HG02588 (cell line): ENCODE results near the gene ASB6.
"Not testable (repeated sequence)": the region's sequence is repeated elsewhere in the genome, so short reads cannot be mapped to it uniquely, and the experiment has no call there.

Source experiments
- ATAC-seq: cut with Tn5 transposase; IDR thresholded peaks from one replicate; pipeline ENCODE4 v1.9.1; 2021; ENCODE audit warnings: mild to moderate bottlenecking, moderate library complexity; ENCODE audit not compliant: unreplicated experiment

The ASB6 gene

DNA sequence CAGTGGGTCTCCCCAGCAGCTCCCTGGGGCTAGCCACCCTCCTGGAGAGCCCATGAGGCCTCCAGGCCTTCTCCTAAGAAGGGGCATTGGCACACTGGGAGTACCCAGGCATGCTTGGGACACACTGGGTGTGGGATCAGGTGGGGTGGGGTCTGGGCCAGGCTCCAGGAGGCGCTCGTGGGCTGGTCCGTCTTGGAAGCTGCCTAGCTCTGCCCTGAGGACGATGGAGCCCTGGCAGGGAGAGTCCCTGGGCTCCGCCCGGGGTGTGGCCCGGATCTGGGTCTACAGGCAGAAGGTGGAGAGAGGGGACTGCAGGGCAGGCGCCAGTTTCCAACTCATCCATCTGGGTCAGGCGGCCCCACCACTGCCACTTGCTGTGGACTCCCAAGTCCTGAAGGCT, 25.9 kb upstream of the ASB6 start:
- ATAC-seq: no peak

DNA sequence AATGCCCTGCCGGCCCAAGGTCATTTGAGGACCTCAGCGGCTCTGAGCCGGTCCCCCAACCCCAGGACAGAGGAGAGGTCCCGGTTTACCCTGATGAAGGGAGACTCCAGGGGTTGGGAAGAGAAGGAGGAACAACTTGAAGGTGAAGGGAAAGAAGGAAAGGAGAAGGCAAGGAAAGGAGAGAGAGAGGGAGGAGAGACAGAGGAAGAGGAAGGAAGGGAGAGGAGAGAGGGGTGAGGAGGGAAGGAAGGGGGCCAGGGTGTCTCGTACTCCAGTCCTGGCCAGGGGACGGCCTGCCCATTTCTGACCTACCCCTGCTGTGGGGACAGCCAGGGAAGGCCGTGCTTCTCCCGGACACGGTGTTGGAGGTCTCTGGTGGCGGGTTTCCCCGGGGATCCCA, 25.4 kb upstream of the ASB6 start:
- no peak for ATAC-seq

DNA sequence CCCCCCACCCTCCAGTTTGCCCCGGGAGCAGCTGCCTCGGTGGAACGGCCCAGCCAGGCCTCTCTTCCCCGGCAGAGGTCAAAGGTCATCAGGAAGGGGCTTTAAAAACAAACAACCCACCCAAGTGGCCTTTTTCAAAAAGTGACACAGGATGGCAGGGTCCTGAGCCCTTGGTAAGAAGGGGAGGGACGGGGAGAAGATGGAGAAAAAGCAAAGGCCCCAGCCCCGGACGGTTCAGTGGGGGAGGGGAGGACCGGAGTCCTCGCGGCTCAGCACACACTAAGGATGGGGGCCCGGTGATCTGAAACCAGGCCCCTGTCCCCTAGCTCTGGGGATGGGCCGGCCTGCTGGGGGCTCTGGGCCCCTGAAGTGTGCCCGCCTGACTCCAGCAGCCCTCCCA, 24.6 kb upstream of the ASB6 start:
- ATAC-seq: no peak

DNA sequence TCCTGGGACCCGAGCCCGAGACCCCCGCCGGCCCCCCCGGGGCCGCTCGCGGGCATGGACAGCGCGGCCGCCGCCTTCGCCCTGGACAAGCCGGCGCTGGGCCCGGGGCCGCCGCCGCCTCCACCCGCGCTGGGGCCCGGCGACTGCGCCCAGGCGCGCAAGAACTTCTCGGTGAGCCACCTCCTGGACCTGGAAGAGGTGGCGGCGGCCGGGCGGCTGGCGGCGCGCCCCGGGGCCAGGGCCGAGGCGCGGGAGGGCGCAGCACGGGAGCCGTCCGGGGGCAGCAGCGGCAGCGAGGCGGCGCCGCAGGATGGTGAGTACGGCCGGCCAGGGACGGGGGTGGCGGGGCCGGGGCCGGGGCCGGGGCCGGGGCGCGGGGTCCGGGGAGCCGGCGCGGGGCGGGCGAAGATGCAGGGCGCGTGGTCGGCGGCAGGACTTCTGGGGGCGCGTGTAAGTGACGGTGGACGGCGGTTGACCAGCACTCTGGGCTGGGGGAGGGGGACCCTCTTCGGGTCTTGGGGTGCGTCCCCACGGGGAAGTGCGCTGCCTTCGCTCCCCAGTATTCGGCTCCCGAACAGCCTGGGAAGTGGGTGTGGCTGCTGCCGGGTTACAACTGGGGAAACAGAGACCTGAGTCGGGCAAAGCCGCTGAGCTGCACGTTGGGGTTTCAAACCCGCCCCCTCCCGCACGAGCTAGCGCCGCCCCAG, 24.0 kb upstream of the ASB6 start:
- no peak for ATAC-seq

DNA sequence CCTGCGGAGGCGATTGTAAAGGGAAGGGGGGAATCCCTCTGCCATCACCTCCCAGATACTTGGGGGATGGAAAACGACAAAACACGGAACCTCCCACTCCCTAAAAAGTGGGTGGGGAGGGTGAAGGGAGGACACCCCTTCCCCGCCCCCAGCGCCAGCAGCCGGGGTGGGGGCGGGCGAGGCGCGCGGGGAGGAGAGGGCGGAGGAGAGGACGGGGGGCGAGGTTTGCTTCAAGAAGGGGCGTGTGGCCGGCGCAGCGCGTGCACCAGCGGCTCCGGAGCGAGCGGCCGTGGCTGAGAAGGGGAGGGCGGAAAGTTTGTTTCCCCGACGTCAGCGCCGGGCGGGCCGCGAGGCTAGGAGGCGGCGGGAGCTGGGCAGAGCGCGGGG, 23.4 kb upstream of the ASB6 start, which contains the start of gene PRRX2:
PRRX2 (plus strand) TSS at position 259 of the 387 bp plus-strand sequence. CDS start 221 bp downstream, outside the sequence.
- ATAC-seq: no peak

DNA sequence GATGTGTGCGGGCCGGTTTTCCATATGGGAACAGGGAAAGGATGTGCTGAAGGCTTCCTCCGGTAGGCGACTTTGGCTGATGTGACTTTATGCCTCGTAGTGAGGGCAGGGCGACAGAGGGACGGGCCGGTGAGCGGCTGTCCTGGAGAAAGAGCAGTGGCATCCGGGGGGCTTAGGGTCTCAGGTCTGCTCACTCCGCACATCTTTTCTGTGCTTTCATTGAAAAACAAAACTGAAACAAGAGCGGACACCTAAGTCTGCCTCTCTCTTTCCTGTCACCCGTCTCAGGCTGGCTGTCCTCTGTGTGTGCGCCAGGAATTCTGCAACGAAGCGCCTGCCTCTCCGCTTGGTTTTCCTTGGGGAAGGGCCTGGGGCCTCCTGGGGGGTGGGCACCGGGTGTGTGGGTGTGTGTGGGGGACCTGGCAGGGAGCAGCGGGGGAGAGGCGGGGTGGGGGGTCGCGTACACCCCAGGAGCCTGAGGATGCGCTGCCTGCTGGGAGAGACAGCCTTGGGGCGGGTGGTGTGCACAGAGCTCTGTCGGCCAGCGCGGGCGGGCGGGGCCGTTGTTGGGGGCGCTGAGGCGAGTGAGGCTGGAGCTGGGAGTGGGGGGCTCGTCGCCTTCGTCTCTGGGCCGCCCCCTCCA, 22.9 kb upstream of the ASB6 start:
- no peak for ATAC-seq

DNA sequence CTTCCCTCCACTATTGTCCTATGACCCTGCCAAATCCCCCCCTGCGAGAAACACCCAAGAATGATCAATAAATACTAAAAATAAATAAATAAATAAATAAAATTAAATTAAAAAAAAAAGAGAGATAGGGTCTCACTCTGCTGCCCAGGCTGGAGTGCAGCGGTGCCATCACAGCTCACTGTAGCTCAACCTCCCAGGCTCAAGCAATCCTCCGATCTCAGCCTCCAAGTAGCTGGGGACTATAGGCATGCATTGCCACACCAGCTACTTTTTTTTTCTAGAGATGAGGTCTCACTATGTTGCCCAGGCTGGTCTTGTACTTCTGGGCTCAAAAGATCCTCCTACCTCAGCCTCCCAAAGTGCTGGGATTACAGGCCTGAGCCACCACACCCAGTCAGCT, 20.3 kb upstream of the ASB6 start:
- not testable (repeated sequence) for ATAC-seq

DNA sequence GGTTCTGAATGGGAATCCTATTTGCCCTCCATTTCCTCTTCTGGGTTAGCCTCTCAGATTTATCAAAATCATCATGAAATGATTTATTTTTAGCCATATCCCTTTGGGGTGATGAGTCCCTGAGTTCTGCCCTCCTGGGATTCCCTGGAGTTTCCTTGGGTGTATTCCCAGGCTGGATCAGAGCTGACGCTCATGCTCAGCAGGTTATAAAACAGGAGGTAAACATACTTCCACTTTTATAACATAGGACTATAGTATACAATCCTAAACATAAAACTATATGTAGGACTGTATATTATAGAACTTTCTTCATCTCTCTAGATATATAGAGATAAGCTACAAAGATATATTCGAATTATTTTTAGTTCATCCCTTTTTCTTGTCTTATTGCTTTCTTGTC, 19.1 kb upstream of the ASB6 start:
- no peak for ATAC-seq

DNA sequence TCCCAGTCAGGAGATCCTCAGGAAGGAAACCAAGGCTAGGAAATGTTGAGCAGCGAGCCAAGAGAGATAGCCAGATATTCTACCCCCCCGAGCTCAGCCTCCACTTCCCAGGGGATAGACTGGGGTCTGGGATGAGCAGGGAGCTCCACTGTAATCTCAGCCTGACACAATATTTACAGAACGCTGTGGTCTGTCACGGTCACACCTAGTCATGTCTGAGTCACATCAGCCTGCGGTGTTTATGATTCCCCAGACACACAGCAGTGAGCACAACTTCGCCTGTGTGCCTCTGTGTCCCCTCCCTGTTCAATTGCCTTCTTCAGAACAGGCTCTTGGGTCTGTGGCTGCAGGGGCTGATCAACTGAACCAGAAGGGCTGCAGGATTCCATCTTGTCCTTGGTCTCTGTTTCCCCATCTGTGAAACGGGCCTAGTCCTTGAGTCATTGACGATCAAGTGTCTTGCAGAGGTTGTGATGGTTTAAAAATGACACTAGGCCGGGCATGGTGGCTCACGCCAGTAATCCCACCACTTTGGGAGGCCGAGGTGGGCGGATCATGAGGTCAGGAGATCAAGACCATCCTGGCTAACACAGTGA, 14.9 kb upstream of the ASB6 start:
- no peak for ATAC-seq

DNA sequence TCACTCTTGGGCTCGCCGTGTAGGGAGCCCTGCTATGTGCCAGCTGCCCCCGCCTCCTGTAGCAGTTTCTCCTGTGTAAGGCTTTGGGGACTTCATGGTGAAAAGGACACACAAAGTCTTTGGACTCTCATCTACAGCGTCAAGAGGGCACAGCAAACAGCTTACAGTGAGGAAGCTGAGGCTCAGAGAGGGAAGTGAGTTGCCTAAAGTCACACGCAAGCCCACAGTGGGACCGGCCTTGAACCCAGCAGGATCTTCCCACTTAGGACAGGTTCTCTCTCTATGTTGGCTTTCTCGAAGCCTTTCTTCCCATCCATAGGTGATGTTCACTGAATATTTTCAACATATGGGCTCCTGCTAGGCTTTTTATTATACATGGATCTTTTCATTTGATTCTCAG, 13.7 kb upstream of the ASB6 start:
- ATAC-seq: no peak

DNA sequence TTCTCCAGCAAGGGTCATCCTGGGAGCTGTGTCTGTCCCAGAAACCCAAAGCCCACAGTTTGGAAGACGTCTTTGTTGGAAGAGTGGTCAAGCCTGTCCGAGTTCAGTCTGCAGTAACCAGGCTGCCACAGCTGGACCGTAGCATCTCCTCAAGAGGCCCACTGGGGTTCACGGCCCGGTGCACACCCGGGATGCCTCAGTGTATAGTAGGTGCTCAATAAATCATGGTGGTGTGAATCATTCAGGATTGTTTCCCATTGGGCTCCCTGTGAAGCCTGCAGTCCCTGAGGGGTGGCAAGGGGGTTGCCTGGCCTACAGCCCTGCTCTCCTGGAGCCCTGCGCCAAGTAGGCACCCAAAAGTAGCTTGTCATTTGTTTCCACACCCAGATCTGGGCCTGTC, 13.2 kb upstream of the ASB6 start:
- ATAC-seq: no peak

DNA sequence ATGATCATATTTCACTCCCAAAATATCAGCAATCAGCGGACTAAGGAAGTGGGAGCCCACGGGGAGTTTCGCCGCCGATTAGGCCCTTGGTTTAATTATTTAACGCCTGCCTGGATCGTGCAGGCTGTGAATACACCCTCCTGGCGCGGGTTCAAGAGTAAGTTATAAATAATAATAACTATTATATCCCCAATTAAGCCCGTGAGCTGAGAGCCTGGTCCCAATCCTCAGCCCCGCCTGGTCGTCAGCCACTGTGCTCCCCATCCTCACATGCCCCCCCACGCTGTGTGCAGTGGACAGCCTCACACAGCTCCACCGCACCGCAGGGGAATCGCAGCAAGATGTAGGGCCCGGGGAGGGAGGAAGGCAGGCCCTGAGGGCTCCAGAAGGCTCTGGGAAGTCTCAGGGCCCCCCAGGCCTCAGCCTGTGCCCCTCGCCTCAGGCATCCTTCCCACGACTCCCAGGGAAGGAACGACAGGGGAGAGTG, 12.6 kb upstream of the ASB6 start:
- ATAC-seq: no peak

DNA sequence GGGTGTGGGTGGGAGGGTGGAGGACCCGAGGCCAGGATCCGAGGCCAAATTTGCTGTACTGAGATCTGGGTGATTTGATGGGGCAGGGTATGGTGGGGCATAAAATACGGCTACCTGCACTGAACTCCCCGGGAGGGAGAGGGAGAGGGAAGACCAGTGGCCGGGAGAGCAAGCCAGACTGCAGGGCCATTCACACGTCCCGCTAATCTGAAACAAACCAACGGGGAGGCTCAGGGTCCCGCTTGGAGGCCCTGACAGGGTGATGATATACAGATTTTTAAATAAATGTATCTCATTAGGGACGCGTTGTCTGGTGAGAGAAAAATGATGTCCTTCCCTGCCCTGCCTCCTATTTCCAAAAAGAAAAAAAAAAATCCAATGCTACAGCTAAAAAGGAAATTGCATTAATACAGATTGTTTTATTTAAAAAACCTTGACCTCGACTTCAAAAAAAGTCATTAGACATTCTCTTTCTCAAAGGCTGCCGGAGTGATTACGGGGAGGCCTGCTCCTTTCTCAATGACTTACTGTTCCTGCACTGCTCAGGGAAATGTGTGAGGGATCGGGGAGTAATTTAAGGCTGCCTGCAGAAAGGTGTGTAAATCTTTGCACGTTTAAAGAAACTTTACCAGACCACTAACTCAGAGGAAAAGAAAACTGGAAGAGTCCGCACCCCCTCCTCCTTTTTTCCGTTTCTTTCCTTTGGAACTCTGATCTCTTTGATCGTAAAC, 12.0 kb upstream of the ASB6 start:
- ATAC-seq: no peak

DNA sequence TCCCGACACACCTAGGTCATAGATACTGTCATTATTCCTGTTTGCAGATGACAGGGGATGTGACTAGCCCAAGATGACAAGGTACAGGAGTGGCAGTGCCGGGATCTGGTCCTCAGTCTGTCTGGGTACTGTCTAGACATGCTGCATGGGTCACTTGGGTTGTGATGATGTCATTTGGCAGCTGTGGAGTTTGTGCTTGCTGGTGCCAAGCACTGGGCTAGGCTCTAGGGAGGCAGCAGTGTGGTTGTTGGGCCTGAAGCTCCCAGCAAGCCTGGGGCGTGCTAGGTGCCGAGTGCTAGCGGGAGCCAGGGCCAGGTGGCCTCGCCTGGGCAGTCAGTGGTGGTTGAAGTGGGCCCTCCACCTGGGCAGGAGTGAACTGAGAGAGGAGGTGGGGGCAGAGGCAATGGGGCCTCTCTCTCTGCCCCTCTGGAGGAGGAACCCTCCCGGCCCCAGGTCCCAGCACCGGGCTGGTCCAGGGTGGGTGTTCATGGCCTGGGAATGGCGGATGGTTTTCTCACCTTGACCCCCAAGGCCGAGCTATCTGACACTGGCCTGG, 8.8 kb upstream of the ASB6 start:
- ATAC-seq: no peak

DNA sequence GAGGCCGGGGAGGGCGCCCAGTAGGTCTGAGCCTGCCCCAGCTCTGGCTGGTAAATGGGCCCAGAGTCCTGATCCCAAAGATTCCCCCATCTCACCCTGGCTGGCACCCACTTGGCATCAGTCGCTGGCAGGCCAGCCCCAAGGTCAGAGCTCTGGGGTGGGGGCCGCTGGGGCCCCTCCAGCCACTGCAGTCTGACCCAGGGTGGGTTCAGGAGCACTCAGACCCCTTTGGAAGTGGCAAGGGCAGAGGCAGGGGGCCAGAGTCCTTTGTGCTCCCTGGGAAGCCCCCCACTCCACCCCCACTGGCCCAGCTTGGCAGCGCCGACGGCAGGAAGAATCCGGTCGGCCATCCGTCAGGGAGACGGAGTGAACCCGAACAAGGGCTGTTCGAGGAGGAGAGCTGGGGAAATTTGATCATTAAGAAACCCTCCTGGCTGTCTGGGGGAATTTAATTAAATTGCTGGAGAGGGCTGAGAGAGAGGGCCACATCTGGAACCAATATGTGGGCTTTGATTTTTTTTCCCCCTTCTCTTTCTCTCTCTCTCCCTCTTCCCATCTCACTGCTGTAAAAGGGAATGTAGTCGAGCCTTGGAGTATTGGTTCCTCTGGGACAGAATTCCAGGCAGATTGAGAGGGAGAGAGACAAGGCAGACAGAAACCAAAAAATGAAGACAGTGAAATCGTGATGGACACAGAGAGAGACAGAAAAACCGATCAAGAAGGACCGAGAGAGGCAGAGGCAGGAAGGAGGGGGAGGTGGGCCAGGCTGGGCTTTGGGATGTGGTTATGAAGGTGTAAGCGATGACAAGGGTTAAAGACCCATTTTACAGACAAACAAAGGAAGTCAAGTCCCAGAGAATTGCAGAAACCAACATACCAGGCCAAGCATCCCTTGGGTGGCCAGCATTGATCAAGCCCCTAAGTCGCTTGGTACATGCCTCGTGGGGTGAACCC, 8.1 kb upstream of the ASB6 start:
- ATAC-seq: no peak

DNA sequence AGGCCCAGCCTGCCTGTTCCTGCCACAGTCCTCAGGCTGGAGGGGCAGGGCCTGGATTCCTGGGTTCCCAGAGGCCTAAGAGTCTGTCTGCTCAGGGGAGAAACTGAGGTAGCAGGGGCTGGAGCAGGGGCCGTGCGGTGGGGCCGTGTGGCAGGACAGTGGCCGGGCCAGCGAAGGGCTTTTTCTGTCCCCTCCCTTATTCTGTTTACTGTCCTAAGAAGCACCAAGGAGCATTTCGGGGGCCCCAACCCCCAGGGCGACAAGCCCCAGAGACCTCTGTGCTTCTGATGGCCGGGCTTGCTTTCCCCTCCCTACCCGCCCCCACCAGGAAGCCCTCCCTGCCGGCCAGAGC, 6.8 kb upstream of the ASB6 start:
- no peak for ATAC-seq

DNA sequence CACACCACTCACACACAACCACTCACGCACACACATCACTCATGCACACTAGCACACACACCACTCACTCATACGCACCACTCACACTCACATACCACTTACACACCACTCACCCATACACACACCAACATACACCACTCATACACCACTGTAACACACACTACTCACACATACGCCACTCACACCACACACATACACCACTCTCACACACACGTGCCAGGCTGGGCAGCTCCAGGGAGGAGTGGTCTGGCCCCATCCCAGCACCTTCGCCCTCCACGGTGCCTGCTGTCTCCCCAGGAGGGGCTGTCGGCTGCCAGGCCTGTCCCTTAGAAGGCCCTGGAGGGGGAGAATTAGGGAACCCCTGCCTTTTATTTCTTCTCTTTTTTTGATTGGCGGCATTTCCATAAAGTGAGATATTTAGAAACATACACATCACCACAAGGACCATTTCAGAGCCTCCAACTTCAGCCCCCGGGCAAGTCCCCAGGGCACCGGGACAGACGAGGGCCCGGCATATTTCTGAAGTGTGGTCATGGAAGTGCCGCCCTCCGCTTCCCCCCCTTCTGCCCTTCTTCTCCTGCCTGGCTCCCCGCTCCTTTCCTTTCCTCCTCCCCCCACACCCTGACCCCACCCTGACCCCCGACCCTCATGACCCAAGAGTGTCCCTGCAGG, 6.3 kb upstream of the ASB6 start:
- no peak for ATAC-seq

DNA sequence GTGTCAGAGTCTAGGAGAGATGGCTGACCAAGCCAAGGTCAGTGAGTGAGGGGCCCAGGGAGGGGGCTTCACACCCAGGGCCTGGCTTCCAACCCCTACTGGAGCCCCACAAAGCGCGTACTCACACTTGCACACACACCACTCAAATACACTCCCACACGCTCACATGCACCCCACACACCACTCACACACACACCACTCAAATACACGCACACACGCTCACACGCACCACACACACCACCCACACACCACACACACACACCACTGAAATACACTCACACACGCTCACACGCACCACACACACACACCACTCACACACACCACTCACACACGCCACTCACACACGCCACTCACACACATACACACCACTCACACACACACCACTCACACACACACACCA, 5.7 kb upstream of the ASB6 start:
- no peak for ATAC-seq

DNA sequence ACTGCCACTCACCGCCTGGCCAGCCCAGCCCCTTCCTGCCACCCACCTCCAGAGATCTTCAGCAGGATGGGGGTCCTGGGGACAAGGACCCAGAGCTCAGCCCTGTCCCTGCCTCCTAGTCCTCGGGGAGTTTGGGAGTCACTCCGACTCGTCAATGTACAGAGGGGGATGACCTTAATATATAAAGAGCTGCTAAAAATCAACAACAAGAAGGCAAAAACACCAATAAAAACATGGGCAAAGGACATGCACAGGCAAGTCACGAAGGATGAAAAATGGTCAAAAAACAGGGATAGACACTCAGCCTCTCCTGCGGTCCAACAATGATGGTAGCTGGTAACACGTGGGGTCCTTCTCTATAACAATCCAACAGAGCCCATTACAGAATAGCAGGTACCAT, 4.7 kb upstream of the ASB6 start:
- ATAC-seq: no peak

DNA sequence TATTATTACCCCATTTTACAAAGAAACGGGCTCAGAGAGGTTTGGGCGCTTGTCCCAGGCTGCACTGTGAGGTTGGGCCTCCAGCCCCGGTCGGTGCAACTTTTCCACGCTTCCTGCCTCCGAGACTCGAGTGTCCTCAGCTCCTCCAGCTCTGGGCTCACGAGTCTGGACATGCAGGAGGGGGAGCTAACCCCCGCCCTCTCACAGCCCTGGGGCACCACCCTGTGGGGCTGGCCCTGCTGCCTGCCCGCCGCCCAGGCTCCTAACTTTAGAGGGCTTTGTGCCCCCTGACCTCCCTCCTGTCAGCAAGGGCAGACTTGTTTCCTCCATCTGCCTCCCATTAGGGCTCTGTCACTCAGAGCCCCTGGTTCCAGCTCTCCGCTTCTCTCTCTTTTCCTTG, 4.3 kb upstream of the ASB6 start:
- no peak for ATAC-seq
